ENCODE results near the gene BLM.
"Not testable (repeated sequence)": the region's sequence is repeated elsewhere in the genome, so short reads cannot be mapped to it uniquely, and the experiment has no call there.

Gene BLM

DNA sequence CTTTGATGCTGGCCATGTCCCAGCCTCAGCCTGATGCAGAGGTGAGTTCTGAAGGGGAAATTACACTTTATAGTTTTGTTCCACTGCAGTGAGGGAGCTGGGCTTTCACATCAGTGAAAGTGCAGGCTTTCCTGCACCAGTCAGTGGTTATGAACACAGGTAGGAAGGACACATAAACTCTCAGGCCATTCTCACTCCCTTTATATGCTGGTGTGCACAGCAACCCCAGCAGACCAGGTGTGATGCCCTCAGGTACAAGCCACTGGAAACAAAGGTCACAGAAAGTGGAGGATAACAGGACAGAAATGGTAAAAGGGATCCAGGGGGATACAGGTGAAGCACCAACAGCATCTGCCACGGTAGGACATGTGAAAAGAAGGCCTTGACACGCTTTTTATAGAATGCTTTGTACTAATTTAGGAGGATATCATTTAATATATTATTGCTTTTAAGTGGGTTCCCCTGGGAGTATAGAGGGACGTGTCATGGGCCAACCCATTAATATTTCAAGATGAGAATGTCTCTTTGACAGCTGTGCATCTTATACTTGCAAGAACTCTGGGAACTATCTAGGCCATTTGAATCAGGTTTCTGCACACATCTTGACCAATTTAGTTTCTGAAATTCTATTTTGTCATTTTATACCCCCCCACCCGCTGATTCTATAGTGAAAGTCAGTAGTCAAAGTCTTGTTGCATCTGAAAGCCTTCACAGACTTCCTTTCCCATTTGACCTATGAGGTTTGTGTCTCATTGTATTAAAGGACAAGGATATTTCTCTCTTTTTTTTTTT is 25.0 kb upstream of the BLM start:
- DNase-seq: no peak

DNA sequence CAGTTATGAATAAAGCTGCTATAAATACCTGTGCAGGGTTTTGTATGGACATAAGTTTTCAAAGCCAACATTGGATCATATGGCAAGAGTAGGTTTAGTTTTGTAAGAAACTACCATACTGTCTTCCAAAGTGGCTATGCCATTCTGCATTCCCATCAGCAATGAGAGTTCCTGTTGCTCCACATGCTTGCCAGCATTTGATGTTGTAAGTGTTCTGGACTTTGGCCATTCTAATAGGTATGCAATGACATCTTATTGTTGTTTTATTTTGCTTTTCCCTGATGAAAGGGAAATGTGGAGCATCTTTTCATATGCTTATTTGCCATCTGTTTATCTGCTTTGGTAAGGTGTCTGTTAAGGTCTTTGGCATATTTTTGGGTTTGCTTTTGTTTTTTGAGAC is 22.2 kb upstream of the BLM start:
- DNase-seq: no peak

DNA sequence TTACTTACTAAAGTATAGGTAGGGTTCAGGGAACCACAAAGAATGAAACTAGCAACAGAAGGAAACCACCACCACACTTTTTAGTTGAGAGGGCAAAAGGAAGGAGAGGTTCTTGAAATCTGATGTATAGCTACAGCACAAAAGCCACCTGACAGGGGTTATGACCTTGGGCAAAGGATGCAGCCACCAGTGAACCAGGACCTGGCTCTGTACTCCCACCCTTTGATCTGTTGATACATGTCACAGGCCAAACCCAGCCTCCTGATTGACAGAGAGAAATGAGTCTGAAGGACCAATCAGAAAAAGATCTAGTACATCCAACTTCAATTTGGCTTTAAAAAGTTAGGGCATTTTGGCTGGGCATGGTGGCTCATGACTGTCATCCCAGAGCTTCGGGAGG is 20.0 kb upstream of the BLM start:
- no peak for DNase-seq

DNA sequence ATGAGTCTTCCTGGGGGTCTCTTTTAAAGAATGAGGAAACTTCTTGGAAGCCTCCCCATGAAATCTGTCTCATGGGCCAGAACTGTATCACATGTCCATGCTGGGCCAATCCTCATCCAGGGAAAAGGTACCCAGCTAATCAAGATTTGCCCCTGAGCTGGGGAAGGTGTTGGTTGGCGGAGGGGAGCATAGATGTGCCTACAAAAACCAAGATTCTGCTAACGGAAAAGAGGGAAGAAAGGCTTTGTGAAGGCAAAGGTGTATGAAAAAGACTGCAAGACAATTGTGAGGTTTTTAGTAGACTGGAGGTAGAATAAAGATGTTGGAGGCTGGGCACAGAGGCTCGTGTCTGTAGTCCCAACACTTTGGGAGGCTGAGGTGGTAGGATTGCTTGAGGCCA is 18.5 kb upstream of the BLM start:
- DNase-seq: no peak

DNA sequence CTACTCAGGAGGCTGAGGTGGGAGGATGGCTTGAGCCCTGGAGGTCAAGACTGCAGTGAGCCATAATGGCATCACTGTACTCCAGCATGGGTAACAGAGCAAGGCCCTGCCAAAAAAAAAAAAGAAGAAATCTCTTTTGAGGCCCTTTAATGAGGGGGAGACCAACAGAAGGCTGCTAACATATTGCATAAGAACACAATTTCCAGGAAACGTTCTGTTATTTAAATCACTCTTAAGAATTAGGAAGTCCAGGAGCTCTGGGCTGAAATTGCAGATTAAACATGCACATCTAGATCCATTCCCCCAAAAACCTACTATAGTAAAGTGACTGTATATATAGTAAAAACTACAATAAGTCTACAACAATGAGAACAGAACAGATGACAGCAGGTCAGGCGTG is 16.1 kb upstream of the BLM start:
- DNase-seq: peak; percentile 75 to 83

DNA sequence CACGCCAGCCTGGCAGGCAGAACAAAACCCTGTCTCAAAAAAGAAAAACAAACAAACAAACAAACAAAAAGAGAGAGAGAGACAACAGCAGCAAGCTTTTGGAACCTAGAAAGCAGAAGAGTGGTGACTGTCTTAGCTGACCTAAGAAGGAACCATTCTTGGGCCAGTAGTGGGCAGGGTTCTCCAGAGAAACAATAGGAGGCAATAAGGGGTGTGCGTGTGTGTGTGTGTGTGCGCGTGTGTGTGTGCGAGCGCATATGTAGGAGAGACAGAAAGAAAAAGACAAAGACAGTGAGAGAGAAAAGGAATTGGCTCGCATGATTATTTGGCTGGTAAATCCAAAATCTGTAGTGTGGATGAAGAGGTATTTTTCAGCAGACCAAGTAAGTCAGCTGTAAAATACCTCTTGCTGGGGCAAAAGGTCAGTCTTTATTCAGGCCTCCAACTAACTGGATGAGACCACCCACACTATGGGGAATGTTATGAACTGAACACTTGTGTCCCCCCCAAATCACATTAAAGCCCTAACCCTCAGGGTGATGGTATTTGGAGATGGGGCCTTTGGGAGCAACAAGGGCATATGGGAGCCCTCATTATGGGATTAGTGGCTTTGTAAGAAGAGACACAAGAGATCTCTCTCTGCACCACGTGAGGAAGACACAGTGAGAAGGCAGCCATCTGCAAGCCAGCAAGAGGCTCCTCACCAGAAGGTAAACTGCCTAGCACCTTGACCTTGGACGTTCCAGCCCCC is 15.1 kb upstream of the BLM start:
- peak in 1 of 2 experiments; percentile 15 for DNase-seq

DNA sequence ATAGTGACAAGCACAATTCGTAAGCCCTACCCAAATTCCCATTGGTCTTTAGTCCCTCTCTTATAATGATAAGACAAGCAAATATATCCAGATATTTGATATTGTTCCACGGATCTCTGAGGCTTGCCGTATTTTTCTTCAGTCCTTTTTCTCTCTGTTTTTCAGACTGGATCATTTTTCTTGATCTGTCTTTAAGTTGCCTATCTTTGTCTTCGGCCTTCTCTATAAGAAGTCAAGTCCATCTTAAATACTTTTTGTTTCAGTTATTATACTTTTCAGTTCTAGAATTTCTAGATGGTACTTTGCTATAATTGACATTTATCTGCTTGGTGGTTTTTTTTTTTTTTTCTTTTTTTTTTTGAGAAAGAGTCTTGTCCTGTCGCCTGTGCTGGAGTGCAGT is 13.7 kb upstream of the BLM start:
- no peak for DNase-seq

DNA sequence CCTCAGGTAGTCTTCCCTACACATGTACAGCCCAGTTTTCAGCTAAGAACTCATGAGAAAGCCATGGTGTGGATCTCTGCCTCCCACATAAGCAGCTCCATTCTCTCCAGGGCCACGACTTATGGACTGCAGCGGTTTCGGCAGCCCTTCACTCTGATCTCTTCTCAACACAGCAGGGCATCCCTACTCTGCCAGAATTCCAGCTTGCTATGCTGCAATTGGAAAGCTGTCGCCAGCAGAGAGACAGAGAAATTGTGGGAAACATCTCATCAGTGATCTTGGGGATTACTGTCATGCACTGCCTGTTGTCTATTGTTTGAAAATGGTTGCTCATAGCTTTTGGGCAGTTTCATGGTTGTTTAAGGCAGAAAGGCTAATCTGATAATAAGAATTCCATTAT is 11.9 kb upstream of the BLM start:
- no peak for DNase-seq

DNA sequence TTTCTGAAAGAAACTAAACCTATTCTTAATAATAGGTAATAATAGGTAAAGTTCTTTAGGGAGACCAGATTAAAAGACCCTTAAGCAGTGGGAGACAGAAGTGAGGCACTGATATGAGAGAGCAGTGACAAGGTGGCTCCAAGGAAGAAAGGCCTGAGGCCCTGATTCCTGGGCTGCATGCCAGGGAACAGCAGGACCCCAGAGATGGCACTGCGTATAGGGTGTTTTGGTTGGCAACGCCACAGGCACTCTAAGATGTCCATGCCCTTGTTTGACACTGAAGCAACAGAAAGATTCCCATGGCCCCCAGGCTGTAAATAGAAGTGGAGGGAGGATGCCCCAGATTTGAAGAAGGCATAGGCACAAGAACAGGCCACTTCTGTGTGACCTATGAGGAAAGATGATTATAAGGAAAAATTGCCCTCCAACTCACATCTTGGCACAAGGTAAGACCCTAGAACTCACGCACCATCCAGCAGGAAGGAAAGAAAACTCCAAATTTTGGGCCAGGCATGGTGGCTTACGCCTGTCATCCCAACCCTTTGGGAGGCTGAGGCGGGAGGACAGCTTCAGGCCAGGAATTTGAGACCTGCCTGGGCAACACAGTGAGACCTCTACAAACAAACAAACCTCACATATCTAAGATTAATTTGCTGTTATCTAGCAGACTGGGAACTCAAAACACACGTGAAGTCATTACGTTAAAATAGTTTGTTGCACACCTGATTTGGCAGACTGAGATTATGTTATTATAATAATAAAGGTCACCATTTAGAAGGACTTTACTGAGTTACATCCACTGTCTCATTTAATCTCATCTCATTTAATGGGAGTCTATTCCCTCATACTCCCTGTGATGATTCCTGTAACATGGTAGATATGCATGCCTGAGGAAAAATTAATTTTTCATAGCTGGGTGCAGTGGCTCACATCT is 10.5 kb upstream of the BLM start:
- DNase-seq: no peak

DNA sequence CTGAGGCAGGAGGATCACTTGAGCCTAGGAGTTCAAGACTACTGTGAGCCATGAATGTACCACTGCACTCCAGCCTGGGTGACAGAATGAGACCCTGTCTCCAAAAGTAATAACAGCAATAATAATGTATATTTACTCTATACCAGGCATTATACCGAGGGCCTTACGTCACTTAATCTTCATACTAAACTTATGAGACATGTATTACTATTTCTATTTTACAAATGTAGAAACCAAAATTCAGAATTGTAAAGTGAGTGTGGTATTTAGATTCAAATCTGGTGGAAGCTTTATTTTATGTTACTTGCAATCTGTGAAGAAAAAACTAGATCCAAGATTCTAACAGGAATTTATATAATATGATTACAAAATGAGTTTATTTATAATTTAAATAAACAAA is 9.7 kb upstream of the BLM start:
- DNase-seq: no peak

DNA sequence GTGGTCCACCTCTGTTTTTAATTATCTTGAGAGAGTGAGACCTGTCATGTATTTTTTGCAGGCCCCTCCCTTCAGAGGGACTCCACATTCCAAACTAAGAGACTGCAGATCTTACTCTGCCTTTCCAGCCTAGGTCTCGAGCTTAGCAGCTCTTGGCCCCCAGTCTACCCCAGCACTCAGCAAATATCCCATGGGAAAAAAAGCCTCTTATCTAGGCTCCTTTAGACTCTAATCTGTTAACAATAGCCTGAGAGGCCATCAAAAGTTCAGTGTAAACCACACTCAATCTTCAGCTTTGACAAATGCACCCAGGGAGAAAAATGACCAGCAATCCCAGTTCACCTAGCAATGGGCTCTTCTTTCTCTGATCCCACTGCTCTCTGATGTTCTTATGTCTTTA is 8.6 kb upstream of the BLM start:
- DNase-seq: no peak

DNA sequence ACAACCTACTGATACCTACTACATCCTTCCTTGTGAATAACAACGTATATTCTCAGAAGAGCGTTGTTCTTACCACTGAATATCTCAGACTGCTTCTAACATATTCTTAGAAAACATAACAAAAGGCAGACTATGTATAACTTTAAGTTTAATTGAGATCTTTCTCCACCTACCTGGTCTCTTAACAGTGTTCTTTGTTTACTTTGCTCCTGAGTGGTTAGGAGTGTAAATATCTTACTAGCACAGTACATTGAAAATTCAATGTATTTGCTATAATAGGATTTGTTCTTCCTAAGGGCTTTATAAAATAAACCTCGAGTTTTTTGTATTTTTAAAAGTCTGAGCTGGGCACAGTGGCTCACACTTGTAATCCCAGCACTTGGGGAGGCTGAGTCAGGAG is 7.9 kb upstream of the BLM start:
- DNase-seq: no peak

DNA sequence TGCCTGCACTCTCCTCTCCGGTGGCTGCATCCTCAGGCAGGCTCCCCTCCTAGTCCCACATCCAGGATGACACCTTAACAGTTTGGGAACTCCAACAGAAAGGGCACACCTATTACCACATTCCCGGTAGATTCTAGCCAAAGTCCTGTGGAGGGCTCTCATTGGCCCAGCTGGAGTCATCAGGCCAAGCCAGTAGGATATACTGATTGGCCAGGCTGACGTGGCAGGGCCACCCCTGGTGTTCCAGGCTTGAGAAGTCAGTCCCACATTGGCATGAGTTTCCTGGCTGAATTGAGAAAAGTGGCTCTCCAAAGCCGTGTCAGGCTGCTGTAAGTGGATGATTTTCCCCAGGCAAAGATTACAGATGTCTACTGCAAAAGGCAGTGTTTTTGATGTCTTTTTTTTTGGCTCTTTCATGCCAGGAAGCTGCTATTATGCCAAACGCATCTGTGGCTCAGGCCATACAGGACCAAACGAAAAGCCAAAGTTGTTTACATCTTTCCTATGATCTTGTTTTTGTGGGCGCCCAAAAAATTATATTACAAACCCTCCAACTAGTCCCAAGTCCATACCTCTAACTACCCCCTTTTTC is 6.6 kb upstream of the BLM start:
- no peak for DNase-seq

DNA sequence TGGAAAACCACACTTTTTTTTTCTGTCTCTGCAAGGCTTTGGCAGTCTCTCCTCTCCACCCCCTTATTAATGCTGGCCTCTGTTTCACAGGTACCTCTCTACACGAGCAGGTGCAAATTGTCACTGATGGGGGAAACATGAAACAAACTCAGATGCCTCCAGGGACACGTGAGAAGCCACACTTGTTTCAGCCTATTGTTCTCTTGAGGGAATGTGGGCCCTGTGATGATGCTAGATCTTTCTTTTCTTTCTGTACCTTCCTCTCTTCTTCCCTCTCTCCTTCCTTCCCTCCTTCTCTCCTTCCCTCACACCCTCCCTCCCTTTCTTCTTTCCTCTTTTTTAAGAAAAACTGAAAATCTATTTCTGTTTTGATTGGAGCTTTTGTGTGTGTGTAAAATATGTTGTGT is 5.7 kb upstream of the BLM start:
- no peak for DNase-seq

DNA sequence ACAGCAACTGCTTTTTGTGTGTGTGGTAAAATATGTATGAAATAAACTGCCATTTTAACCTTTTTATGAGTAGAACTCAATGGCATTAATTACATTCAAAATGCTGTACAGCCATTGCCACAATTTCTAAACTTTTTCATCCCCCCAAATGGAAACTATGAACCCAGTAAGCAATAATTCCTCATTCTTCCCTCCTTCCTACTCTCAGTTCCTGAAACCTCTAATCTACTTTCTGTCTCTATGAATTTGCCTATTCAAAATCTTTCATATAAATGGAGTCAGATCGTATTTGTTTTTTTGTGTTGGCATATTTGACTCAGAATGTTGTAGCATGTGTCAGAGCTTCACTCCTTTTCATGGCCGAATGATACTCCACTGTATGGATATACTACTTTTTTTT is 5.3 kb upstream of the BLM start:
- DNase-seq: no peak

DNA sequence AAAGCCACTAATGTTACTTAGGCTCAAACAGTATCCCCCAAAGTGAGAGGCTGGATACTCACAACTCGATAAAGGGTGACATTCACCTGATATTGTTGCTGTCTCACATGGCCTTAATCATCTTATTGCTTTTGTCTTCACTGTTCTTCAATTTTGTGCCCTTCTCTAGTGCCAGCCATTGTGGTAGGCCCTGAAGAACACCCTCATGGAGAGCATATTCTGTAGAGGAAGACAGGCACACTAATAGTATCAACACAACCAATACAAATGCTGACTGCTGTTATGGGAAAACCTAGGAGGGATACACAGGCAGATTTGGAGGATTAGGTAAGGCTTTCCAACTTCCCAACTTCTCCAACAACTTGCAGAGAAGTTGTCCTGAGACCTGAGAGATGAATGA is 4.1 kb upstream of the BLM start:
- no peak for DNase-seq

DNA sequence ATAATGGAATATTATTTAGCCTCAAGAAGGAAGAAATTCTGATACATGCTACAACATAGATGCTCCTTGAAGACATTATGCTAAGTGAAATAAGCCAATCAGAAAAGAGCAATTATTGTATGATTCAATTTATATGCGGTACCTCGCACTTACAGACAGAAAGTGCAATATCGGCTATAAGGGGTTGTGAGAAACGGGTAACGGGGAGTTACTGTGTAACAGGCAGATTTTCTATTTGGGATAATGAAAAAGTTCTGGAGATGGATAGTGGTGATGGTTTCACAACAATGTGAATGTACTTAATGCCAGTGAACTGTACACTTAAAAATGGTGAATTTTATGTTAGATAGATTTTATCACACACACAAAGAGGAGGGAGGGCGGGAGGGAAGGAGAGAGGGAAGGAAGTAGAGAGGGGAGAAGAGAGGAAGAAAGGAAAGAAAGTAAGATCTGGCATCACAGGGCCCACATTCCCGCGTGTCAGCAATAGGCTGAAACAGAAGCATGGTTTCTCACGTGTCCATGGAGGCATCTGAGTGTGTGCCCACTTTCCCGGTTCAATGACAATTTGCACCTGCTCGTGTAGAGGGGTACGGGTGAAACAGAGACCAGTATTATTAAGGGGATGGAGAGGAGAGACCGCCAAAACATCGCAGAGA is 700 bp upstream of the BLM start:
- DNase-seq: peak in 1 of 2 experiments; percentile 19

DNA sequence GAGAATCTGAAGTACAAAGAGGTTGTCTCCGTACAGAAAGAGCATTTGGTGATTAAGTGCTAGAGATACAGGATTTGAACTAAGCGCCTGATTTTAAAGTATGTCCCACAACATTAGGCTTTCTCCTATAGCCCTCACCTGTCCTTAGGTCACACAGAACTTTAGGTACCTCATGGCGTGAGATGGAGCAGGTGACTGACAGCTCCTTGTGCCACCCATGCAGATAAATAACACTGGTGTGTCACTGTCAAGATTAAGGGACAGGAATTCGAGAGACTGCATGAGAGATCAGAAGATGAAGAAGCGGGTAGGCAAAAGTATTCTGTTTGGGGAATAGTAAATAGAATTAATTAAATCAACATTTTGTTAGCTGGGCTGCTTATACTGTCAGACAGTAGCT is 1.1 kb downstream of the BLM start:
- DNase-seq: no peak

DNA sequence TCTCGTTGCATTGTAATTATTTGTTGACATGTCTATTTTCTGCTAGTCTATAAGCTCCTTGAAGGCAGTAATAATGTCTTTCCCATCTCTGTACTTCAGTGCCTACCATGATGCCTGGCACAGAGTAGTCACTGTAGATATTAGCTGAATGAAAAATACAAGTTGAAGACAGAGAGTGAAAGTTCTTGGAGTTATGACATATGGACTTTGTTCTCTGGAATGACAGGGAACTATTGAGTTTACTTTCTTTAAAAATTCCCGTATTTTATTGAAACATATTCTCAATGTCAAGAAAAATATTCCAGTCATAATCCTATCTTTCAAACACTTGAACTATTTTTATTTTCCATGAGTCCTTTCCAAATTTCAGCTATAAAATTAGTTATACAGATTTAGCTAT is 3.0 kb downstream of the BLM start:
- no peak for DNase-seq

DNA sequence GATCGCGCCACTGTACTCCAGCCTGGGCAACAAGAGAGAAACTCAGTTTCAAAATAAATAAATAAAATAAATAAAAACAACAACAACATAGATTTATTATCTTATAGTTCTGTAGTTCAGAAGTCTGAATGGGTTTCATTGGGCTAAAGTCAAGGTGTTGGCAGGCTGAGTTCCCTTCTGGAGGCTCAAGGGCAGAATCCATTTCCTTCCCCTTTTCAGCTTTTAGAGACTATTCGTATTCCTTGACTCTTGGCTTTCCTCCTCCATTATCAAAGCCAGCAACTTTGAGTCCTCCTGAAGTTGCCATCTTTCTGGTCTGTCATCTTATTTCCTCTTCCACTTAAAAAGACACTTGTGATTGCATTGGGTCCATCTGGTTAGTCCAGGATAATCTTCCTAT is 12.1 kb downstream of the BLM start:
- peak; percentile 77 to 81 for DNase-seq

DNA sequence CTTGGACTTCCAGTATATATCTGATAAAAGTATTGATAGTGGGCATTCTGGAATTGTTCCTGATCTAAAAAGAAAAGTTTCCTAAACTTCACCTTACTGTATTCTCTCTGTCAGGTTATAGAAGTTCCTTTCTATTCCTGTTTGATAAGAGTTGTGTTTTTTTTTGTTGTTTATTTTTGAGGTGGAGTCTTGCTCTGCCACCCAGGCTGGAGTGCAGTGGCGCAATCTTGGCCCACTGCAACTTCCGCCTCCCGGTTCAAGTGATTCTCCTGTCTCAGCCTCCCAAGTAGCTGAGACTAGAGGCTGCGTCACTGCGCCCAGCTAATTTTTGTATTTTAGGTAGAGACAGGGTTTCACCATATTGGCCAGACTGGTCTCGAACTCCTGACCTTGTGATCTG is 13.1 kb downstream of the BLM start:
- no peak for DNase-seq

DNA sequence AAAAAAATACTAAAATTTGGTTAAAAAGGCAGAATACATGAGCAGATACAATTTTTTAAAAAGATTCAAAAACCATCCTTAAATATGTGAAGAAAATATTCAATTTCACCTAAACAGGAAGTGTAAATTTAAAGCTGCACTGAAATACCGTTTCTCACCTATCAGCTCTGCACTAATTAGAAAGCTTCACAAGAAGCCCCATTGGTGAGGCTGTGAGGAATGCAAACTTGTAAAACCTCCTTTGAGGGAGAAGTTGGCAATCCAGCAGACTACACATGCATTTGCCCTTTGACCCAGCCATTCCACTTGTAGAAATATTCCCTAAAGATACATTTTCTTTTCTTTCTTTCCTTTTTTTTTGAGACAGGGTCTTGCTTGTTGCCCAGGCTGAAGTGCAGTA is 18.8 kb downstream of the BLM start:
- no peak for DNase-seq

DNA sequence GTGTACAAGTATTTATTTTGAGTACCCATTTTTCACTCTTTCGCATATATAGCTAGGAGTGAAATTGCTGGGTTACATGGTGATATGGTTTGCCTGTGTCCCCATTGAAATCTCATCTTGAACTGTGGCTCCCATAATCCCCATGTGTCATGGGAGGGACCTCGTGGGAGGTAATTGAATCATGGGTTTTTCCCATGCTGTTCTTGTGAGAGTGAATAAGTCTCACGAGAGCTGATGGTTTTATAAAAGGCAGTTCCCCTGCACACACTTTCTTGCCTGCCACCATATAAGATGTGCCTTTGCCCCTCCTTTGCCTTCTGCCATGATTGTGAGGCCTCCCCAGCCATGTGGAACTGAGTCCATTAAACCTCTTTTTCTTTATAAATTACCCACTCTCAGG is 23.4 kb downstream of the BLM start:
- not testable (repeated sequence) for DNase-seq

All from Kasumi-1 (cell line).